GM23338 (cell line): ENCODE measurements around the gene GPR18. TPM values are rescaled to one million over a fixed set of nuclear protein-coding genes. Genes with fewer than 3 reads are reported as not detected.

Source experiments
- ATAC-seq: fragments of 200-7000 bp; cut with Tn5 transposase; 3 replicates; pipeline ENCODE4 v1.9.1; 2020
- DNase-seq: peaks from one replicate; pipeline ENCODE4 v3.0.0-alpha.2; 2015; ENCODE audit warnings: low spot score
- H2AFZ ChIP-seq: fragments of 200-600 bp; sonication (generic); 2 replicates; pipeline ENCODE4 v1.8.0; 2016; ENCODE audit warnings: antibody characterized with exemption, mild to moderate bottlenecking, moderate library complexity
- H3F3A ChIP-seq: fragments of 200-600 bp; sonication (generic); replicated peaks from 2 replicates; pipeline ENCODE4 v1.8.0; 2017; ENCODE audit warnings: antibody characterized with exemption, mixed run types, low read depth
- H3K27ac ChIP-seq: fragments of 200-600 bp; sonication (generic); 2 replicates; pipeline ENCODE4 v1.6.1; 2016; ENCODE audit warnings: low read depth
- H3K27me3 ChIP-seq: fragments of 200-600 bp; sonication (generic); 2 replicates; pipeline ENCODE4 v1.8.0; 2016; ENCODE audit warnings: mild to moderate bottlenecking, mixed run types, moderate library complexity; ENCODE audit not compliant: insufficient read depth
- H3K36me3 ChIP-seq: fragments of 200-600 bp; sonication (generic); 2 replicates; pipeline ENCODE4 v1.8.0; 2016; ENCODE audit warnings: mild to moderate bottlenecking; ENCODE audit not compliant: insufficient read depth
- H3K4me1 ChIP-seq: fragments of 200-600 bp; sonication (generic); 2 replicates; pipeline ENCODE4 v1.8.0; 2016; ENCODE audit warnings: mild to moderate bottlenecking, moderate library complexity; ENCODE audit not compliant: insufficient read depth
- H3K4me2 ChIP-seq: fragments of 200-600 bp; sonication (generic); 2 replicates; pipeline ENCODE4 v1.7.1; 2017; ENCODE audit warnings: mixed run types
- H3K4me3 ChIP-seq: fragments of 200-600 bp; sonication (generic); 2 replicates; pipeline ENCODE4 v1.6.1; 2016; ENCODE audit warnings: mixed run types
- H3K79me2 ChIP-seq: fragments of 200-600 bp; sonication (generic); replicated peaks from 2 replicates; pipeline ENCODE4 v1.8.0; 2017; ENCODE audit warnings: mild to moderate bottlenecking; ENCODE audit not compliant: insufficient read depth
- H3K9me2 ChIP-seq: fragments of 200-600 bp; sonication (generic); 2 replicates; pipeline ENCODE4 v1.8.0; 2017; ENCODE audit not compliant: insufficient read depth
- H4K20me1 ChIP-seq: fragments of 200-600 bp; sonication (generic); replicated peaks from 2 replicates; pipeline ENCODE4 v1.8.0; 2017; ENCODE audit warnings: mild to moderate bottlenecking; ENCODE audit not compliant: insufficient read depth
- H3K27ac Mint-ChIP-seq: 2 replicates; pipeline ENCODE4 v1.8.0; 2020; ENCODE audit warnings: inconsistent platforms, mild to moderate bottlenecking, moderate library complexity, mixed read lengths
- H3K27me3 Mint-ChIP-seq: 3 replicates; pipeline ENCODE4 v1.8.0; 2022; ENCODE audit warnings: low read depth, mild to moderate bottlenecking, moderate library complexity, mixed read lengths, inconsistent platforms; ENCODE audit not compliant: insufficient read depth, poor library complexity
- H3K36me3 Mint-ChIP-seq: 3 replicates; pipeline ENCODE4 v1.8.0; 2021; ENCODE audit warnings: low read depth, mild to moderate bottlenecking, inconsistent platforms, moderate library complexity, mixed read lengths
- H3K4me1 Mint-ChIP-seq: 3 replicates; pipeline ENCODE4 v1.8.0; 2020; ENCODE audit warnings: mild to moderate bottlenecking, inconsistent platforms, mixed read lengths
- H3K4me3 Mint-ChIP-seq: 3 replicates; pipeline ENCODE4 v1.8.0; 2021; ENCODE audit warnings: moderate library complexity, mild to moderate bottlenecking, inconsistent platforms, mixed read lengths
- H3K9me3 Mint-ChIP-seq: 3 replicates; pipeline ENCODE4 v1.8.0; 2020; ENCODE audit warnings: moderate library complexity, mild to moderate bottlenecking, inconsistent platforms, mixed read lengths
- CREB1 ChIP-seq: fragments of 250-450 bp; sonication (Bioruptor Pico); IDR thresholded peaks from 2 replicates; pipeline ENCODE4 v1.5.0; 2020; ENCODE audit warnings: low read depth, mild to moderate bottlenecking, moderate library complexity
- ETS1 ChIP-seq: IDR thresholded peaks from 2 replicates; pipeline ENCODE4 v1.6.1; 2016; ENCODE audit warnings: antibody characterized with exemption
- JUNB ChIP-seq: IDR thresholded peaks from one replicate; pipeline ENCODE4 v1.6.1; 2016; ENCODE audit warnings: antibody characterized with exemption; ENCODE audit not compliant: unreplicated experiment
- POLR2AphosphoS5 ChIP-seq: IDR thresholded peaks from 2 replicates; pipeline ENCODE4 v1.6.1; 2016; ENCODE audit warnings: antibody characterized with exemption, low read depth
- STAT1 ChIP-seq: IDR thresholded peaks from one replicate; pipeline ENCODE4 v1.6.1; 2016; ENCODE audit warnings: antibody characterized with exemption; ENCODE audit not compliant: unreplicated experiment
- ZNF462 ChIP-seq: fragments of 250-450 bp; sonication (Bioruptor Pico); IDR thresholded peaks from 2 replicates; pipeline ENCODE4 v1.5.0; 2020; ENCODE audit warnings: mild to moderate bottlenecking, moderate library complexity
- polyA plus RNA-seq: library from polyadenylated mRNA; unstranded; fragments of >200 nt; fragmentation: Nextera tagmentation; extraction: Ambion mirVana; gene quantifications from 2 replicates; pipeline ENCODE4 v1.2.1, GENCODE V29; 2016
- total RNA-seq: library from RNA; depleted of rRNA; stranded (reverse); fragments of >200 nt; shearing (Covaris generic); gene quantifications from 2 replicates; pipeline ENCODE4 v1.2.3, GENCODE V29; 2014
- TF ChIP-seq, protein P1 (sequence below), 2 experiments: fragments of 200-600 bp in 1 of 2; sonication (generic) in 1 of 2; conservative IDR thresholded peaks; 2 replicates each; pipeline versions ENCODE4 v1.5.1 to v1.6.1; 2016 to 2017; ENCODE audit warnings: antibody characterized with exemption in 2 of 2, low read depth in 2 of 2, mild to moderate bottlenecking in 2 of 2, moderate library complexity in 1 of 2

GPR18 gene
- total and polyA plus RNA-seq, 2 experiments from 2014 or later = 2.6 TPM; not detected in 1

GRCh38 chr13:99256283-99256682 lies 1.9 kb downstream of the GPR18 start (continued):
- TF ChIP-seq ZNF462 (CRISPR knock-in tag) (no peak), ETS1 (no peak), STAT1 (no peak)

DNA sequence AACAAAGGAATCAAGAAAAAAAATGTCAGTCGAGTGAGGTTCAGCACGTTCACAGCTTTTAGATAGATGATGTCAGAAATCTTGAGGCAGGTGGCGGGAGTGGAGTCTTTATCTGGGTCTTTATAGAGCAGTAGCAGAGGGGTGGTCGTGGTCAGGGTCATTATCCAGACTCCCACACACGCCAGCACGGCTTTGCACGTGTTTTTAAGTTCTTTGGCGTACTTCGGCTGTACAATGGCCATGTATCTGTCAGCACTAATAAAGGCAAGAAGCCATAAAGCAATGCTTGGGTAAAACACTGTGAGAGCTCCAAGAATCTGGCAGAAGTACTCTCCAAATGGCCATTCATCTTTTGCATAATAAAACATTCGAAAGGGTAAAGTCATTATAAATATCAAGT lies 2.9 kb downstream of the GPR18 start:
- no peak for ATAC-seq
- no peaks in the 10 kb centered on the region for H3K27me3 Mint-ChIP-seq
- no peak for DNase-seq
- H3K4me1 Mint-ChIP-seq = peaks cover 24% of the 10 kb centered on the region
- Histone ChIP-seq H2AFZ (no peak overlapping the region), H3K4me2 (no peak overlapping the region), H3K36me3 (no peaks in the 10 kb centered on the region), H3K9me2 (no peaks in the 10 kb centered on the region), H3K27ac (no peak overlapping the region), H3K4me1 (peaks cover 8% of the 10 kb centered on the region), H3K4me3 (no peak overlapping the region), H4K20me1 (no peaks in the 10 kb centered on the region; the same call in 1 of the 2 replicates), H3F3A (no peaks in the 10 kb centered on the region), H3K27me3 (no peaks in the 10 kb centered on the region), H3K79me2 (0 out of 2 replicates have a peak, but pooled peaks cover 12% of the 10 kb centered on the region)
- peak overlapping the region; percentile 45 for H3K27ac Mint-ChIP-seq
- H3K36me3 Mint-ChIP-seq = peaks cover 7% of the 10 kb centered on the region; the same call in 2 of the 3 replicates
- H3K9me3 Mint-ChIP-seq = no peaks in the 10 kb centered on the region
- H3K4me3 Mint-ChIP-seq = no peak overlapping the region
- no peak for TF ChIP-seq POLR2AphosphoS5
- no peak for TF ChIP-seq CREB1 (CRISPR knock-in tag)
- no peak for TF ChIP-seq STAT1
- TF ChIP-seq JUNB = no peak
- no peak for TF ChIP-seq ZNF462 (CRISPR knock-in tag)
- TF ChIP-seq, protein P1, sequence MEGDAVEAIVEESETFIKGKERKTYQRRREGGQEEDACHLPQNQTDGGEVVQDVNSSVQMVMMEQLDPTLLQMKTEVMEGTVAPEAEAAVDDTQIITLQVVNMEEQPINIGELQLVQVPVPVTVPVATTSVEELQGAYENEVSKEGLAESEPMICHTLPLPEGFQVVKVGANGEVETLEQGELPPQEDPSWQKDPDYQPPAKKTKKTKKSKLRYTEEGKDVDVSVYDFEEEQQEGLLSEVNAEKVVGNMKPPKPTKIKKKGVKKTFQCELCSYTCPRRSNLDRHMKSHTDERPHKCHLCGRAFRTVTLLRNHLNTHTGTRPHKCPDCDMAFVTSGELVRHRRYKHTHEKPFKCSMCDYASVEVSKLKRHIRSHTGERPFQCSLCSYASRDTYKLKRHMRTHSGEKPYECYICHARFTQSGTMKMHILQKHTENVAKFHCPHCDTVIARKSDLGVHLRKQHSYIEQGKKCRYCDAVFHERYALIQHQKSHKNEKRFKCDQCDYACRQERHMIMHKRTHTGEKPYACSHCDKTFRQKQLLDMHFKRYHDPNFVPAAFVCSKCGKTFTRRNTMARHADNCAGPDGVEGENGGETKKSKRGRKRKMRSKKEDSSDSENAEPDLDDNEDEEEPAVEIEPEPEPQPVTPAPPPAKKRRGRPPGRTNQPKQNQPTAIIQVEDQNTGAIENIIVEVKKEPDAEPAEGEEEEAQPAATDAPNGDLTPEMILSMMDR (conservative IDR thresholded peaks at IDR 0.05; ENCODE audit: low read depth in 2 of 2) = no peak
